B cell (primary cell): ENCODE data around the gene GDPD3. TPM values are rescaled to one million over a fixed set of nuclear protein-coding genes. Genes with fewer than 3 reads are reported as not detected.
A peak's percentile ranks its signal among the peaks of the same experiment; 100 is the strongest.

Source experiments
- ATAC-seq: fragments of 200-7000 bp; cut with Tn5 transposase; one replicate; pipeline ENCODE4 v1.10.0; 2021; ENCODE audit warnings: low read depth, mild to moderate bottlenecking, moderate number of reproducible peaks, moderate library complexity
- CTCF ChIA-PET: fragments of 350-600 bp; sonication (Branson Sonifier 250); formaldehyde crosslinking; loops from one replicate; lab custom pipeline; 2021; ENCODE audit warnings: antibody characterized with exemption, inconsistent platforms; lab: Charles Lee
- POLR2A ChIA-PET: fragments of 350-600 bp; sonication (Branson Sonifier 250); formaldehyde crosslinking; loops from one replicate; lab custom pipeline; 2021; ENCODE audit warnings: antibody characterized with exemption; lab: Charles Lee
- DNase-seq: peaks from one replicate; pipeline ENCODE4 v3.0.0; 2013
- H2AFZ ChIP-seq: 2 replicates; pipeline ENCODE4 v1.6.1; 2012; ENCODE audit warnings: mild to moderate bottlenecking, low read depth, low read length; ENCODE audit not compliant: insufficient read depth, poor library complexity, severe bottlenecking
- H3K27ac ChIP-seq, 2 donors: 1 replicate in 1 of 2; 2 replicates in 1 of 2; pipeline ENCODE4 v1.5.1; 2012 to 2013; ENCODE audit warnings: low read length in 2 of 2, mild to moderate bottlenecking in 2 of 2, moderate library complexity in 1 of 2
- H3K27me3 ChIP-seq, 4 experiments: fragments of 200-600 bp in 1 of 4; sonication (generic) in 1 of 4; replicated peaks in 1 of 4; 1 replicate in 2 of 4; 2 replicates in 2 of 4; pipeline versions ENCODE4 v1.6.1 to v1.7.0; 2013 to 2016; ENCODE audit warnings: low read length in 3 of 4, mild to moderate bottlenecking in 2 of 4, mixed read lengths in 1 of 4, moderate library complexity in 1 of 4; ENCODE audit not compliant: insufficient read depth in 4 of 4, control insufficient read depth in 3 of 4; ENCODE audit errors: control extremely low read depth in 1 of 4
- H3K36me3 ChIP-seq, 2 experiments: replicated peaks in 1 of 2; 1 replicate in 1 of 2; 2 replicates in 1 of 2; pipeline versions ENCODE4 v1.6.1 to v1.7.1; 2013; ENCODE audit warnings: low read length in 1 of 2; ENCODE audit not compliant: insufficient read depth in 2 of 2, control insufficient read depth in 1 of 2; ENCODE audit errors: control extremely low read depth in 1 of 2, extremely low read depth in 1 of 2
- H3K4me1 ChIP-seq, 2 donors: fragments of 200-600 bp in 1 of 2; sonication (generic) in 1 of 2; 1 replicate in 1 of 2; 2 replicates in 1 of 2; pipeline versions ENCODE4 v1.5.1 to v1.6.1; 2013 to 2017; ENCODE audit warnings: low read length in 2 of 2; ENCODE audit not compliant: control insufficient read depth in 2 of 2, insufficient read depth in 2 of 2
- H3K4me2 ChIP-seq: replicated peaks from 2 replicates; pipeline ENCODE3; 2012; ENCODE audit warnings: mild to moderate bottlenecking, low read depth, low read length; ENCODE audit not compliant: poor library complexity, severe bottlenecking
- H3K4me3 ChIP-seq, 5 experiments: fragments of 200-600 bp in 1 of 5; sonication (generic) in 1 of 5; 1 replicate in 3 of 5; 2 replicates in 2 of 5; pipeline versions ENCODE4 v1.5.1 to v1.7.0; 2011 to 2016; ENCODE audit warnings: low read length in 4 of 5, mild to moderate bottlenecking in 4 of 5, low read depth in 2 of 5, control low read depth in 1 of 5, moderate library complexity in 1 of 5; ENCODE audit not compliant: insufficient read depth in 1 of 5; ENCODE audit errors: control extremely low read depth in 1 of 5, extremely low read depth in 1 of 5
- H3K79me2 ChIP-seq: fragments of 200-600 bp; sonication (generic); one replicate; pipeline ENCODE4 v1.6.0; 2016; ENCODE audit warnings: low read length; ENCODE audit not compliant: control insufficient read depth, insufficient read depth
- H3K9ac ChIP-seq: fragments of 200-600 bp; sonication (generic); 2 replicates; pipeline ENCODE4 v1.6.1; 2017; ENCODE audit warnings: mild to moderate bottlenecking, low read length, moderate library complexity
- H3K9me3 ChIP-seq, 3 donors: one replicate each; pipeline versions ENCODE4 v1.6.1 to v1.7.1; 2013; ENCODE audit warnings: low read length in 2 of 3; ENCODE audit not compliant: control insufficient read depth in 2 of 3, insufficient read depth in 1 of 3; ENCODE audit errors: control extremely low read depth in 1 of 3
- H4K20me1 ChIP-seq: 2 replicates; pipeline ENCODE4 v1.6.0; 2012; ENCODE audit warnings: mild to moderate bottlenecking, low read length; ENCODE audit not compliant: insufficient read depth, control insufficient read depth, poor library complexity, severe bottlenecking
- H3K27ac Mint-ChIP-seq: one replicate; pipeline ENCODE4 v1.8.0; 2021; ENCODE audit warnings: mixed read lengths
- H3K27me3 Mint-ChIP-seq: one replicate; pipeline ENCODE4 v1.8.0; 2021; ENCODE audit warnings: mixed read lengths
- H3K4me1 Mint-ChIP-seq: one replicate; pipeline ENCODE4 v1.8.0; 2021; ENCODE audit warnings: mixed read lengths
- H3K4me3 Mint-ChIP-seq: one replicate; pipeline ENCODE4 v1.8.0; 2021; ENCODE audit warnings: mixed read lengths
- H3K9me3 Mint-ChIP-seq: one replicate; pipeline ENCODE4 v1.8.0; 2022; ENCODE audit warnings: mixed read lengths; ENCODE audit not compliant: insufficient read depth
- CTCF ChIP-seq: fragments of 200-600 bp; IDR thresholded peaks from one replicate; pipeline ENCODE4 v1.8.0; 2022; ENCODE audit warnings: antibody characterized with exemption, mild to moderate bottlenecking
- EZH2 ChIP-seq: IDR thresholded peaks from 2 replicates; pipeline ENCODE4 v1.6.1; 2012; ENCODE audit warnings: borderline replicate concordance, low read depth, mild to moderate bottlenecking, moderate library complexity, low read length; ENCODE audit not compliant: insufficient read depth, poor library complexity, severe bottlenecking
- WGBS: methylation state at CpG from one replicate; pipeline ENCODE4 v1.1.5; 2013; ENCODE audit warnings: missing lambda C conversion rate; ENCODE audit not compliant: insufficient coverage; 5-methylcytosine and 5-hydroxymethylcytosine counted together
- intact Hi-C: fragments of 100-400 bp; cut with micrococcal nuclease; formaldehyde crosslinking; loops from one replicate; pipeline ENCODE4 v1.10.0; 2022
- polyA plus RNA-seq: library from polyadenylated mRNA; depleted of rRNA; stranded (reverse); fragments of >200 nt; gene quantifications from 2 replicates; pipeline ENCODE4 v1.2.3, GENCODE V29; 2012
- total RNA-seq, 2 donors: library from RNA; stranded (reverse); fragments of 120-200 nt in 1 of 2; gene quantifications; 1 replicate in 1 of 2; 2 replicates in 1 of 2; pipeline versions ENCODE4 v1.2.3 to v1.2.4, GENCODE V29; 2013 to 2022

GDPD3 gene
- total and polyA plus RNA-seq, 2 donors (not counting 1 experiment from before 2014, with no cell fraction given) = 10.6 to 17.3 TPM

GRCh38 chr16:30060836-30061554, 52.3 kb downstream of the GDPD3 start:
- Mint-ChIP-seq H3K4me3 (no peak overlapping the region), H3K27ac (peak overlapping the region; percentile 42), H3K4me1 (peaks cover 8% of the 10 kb centered on the region), H3K27me3 (no peaks in the 10 kb centered on the region), H3K9me3 (no peaks in the 10 kb centered on the region)
- H2AFZ ChIP-seq = no peak overlapping the region
- no peak overlapping the region for H3K4me3 ChIP-seq
- H3K27me3 ChIP-seq = no peaks in the 10 kb centered on the region
- DNase-seq (no peak), ATAC-seq (no peak)
- peaks cover 23% of the 10 kb centered on the region for H3K79me2 ChIP-seq
- no peak overlapping the region for H3K4me2 ChIP-seq
- H3K36me3 ChIP-seq = no peaks in the 10 kb centered on the region
- 100% methylated on average over 1 of the region's 2 CpGs for WGBS
- no peak overlapping the region for H3K9ac ChIP-seq
- H4K20me1 ChIP-seq = peaks cover 3% of the 10 kb centered on the region
- POLR2A ChIA-PET = no interaction called here
- CTCF ChIA-PET = no interaction called here
- intact Hi-C loops = loop anchor here (10.0 kb wide), 2 partner anchors 314 to 634 kb away; partner anchors contain the start of genes MYL11, SRCAP and TBC1D10B
- no peaks in the 10 kb centered on the region for H3K9me3 ChIP-seq
- peaks cover 6 to 15% of the 10 kb centered on the region in 2 donors for H3K4me1 ChIP-seq
- H3K27ac ChIP-seq = no peak overlapping the region
- no peak for TF ChIP-seq EZH2
- no peak for TF ChIP-seq CTCF

DNA sequence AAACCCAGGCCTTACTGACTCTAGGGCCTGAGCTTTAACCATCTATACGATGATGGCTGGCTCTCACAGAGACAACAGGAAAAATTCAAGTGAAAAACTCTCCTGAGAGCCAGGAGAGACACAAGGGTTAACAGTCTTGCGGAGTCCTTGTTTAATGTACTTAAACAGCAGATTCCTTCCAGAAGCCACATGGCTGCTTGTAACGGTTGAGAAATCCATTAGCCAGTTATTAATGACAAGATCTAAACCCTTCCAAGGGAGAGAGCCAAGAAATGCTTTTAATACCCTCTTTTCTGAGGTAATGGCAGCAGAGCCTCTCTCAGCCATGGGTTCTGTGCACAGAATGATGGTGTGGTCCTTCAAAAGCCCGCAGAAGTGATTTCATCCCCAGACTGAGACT, 53.0 kb downstream of the GDPD3 start:
- no peak for DNase-seq
- no peak overlapping the region for H3K27ac ChIP-seq
- CTCF ChIA-PET = interaction anchor here (1.1 kb wide), 1 partner anchor 83 kb away, joined by 3 read pairs; no protein-coding TSS in a partner anchor
- intact Hi-C loops = loop anchor here (10.0 kb wide), 2 partner anchors 314 to 634 kb away; partner anchors contain the start of genes MYL11, SRCAP and TBC1D10B
- H3K4me3 ChIP-seq = no peak overlapping the region
- no peak overlapping the region for H3K4me3 Mint-ChIP-seq
- no peak overlapping the region for H2AFZ ChIP-seq
- H3K27me3 ChIP-seq = no peaks in the 10 kb centered on the region
- H3K9me3 Mint-ChIP-seq = no peaks in the 10 kb centered on the region
- H3K4me2 ChIP-seq = no peak overlapping the region
- H3K36me3 ChIP-seq = no peaks in the 10 kb centered on the region
- H3K27ac Mint-ChIP-seq = peak overlapping the region; percentile 42
- ATAC-seq = no peak
- H3K4me1 ChIP-seq = peaks cover 6 to 15% of the 10 kb centered on the region in 2 donors
- H4K20me1 ChIP-seq = no peaks in the 10 kb centered on the region
- H3K27me3 Mint-ChIP-seq = no peaks in the 10 kb centered on the region
- POLR2A ChIA-PET = no interaction called here
- WGBS = 96% methylated on average over 4 of the region's 4 CpGs
- TF ChIP-seq EZH2 (no peak), CTCF (no peak)
- peaks cover 19% of the 10 kb centered on the region for H3K79me2 ChIP-seq
- H3K9ac ChIP-seq = no peak overlapping the region
- H3K4me1 Mint-ChIP-seq = peaks cover 8% of the 10 kb centered on the region
- no peaks in the 10 kb centered on the region for H3K9me3 ChIP-seq
